HTERT RPE-1 (cell line): Measurements from ENCODE around the gene DYRK1A.
"Not testable (repeated sequence)": the region's sequence is repeated elsewhere in the genome, so short reads cannot be mapped to it uniquely, and the experiment has no call there.

Experiments used
- in situ Hi-C: fragments of 300-500 bp; cut with MboI; formaldehyde crosslinking; loops from 4 replicates; pipeline ENCODE4 v1.14.3; 2020; ENCODE audit warnings: low sequenced_read_pairs

Gene DYRK1A

GRCh38 chr21:37366482-37367316 is at the start of gene DYRK1A:
TSS of gene DYRK1A (plus strand) at chr21:37366773. CDS start at chr21:37420375, 53,602 bp downstream.
- in situ Hi-C loops, result no loop called here

DNA sequence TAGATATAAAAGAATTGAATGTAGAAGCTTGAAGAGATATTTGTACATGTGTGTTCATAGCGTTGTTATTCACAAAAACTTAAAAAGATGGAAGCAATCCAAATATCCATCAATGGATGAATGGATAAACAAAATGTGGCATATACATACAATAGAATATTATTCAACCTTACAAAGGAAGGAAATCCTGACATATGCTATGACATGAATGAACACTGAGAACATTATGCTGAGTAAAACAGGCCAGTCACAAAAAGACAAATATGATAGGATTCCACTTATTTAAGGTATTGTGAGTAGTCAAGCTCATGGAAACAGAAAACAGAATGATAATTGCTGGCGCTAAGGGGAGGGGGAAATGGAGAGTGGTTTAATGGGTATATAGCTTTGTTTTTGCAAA is 47.0 kb upstream of the DYRK1A start:
- in situ Hi-C loops, result no loop called here

- in situ Hi-C loops, result no loop called here
Observed at GRCh38 chr21:37322084-37322483, 44.5 kb upstream of the DYRK1A start.

GRCh38 chr21:37324558-37324957 is 42.0 kb upstream of the DYRK1A start:
- in situ Hi-C loops, result no loop called here

DNA sequence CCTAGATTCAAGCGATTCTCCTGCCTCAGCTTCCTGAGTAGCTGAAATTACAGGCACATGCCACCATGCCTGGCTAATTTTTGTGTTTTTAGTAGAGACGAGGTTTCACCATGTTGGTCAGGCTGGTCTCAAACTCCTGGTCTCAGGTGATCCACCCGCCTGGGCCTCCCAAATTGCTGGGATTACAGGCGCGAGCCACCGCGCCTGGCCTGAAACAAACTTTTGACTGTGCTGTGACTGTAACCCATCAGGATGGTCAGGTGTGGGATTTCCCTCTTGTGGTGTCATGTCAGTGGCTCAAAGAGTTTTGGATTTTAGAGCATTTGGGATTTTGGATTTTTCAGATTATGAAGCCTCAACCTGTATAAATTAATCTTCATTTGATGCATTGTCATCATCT is 38.4 kb upstream of the DYRK1A start:
- in situ Hi-C loops, result not testable (repeated sequence)

- in situ Hi-C loops, result no loop called here
Observed at GRCh38 chr21:37331411-37331810, 35.2 kb upstream of the DYRK1A start.

- in situ Hi-C loops, result no loop called here
Observed at GRCh38 chr21:37335053-37335452, 31.5 kb upstream of the DYRK1A start.

DNA sequence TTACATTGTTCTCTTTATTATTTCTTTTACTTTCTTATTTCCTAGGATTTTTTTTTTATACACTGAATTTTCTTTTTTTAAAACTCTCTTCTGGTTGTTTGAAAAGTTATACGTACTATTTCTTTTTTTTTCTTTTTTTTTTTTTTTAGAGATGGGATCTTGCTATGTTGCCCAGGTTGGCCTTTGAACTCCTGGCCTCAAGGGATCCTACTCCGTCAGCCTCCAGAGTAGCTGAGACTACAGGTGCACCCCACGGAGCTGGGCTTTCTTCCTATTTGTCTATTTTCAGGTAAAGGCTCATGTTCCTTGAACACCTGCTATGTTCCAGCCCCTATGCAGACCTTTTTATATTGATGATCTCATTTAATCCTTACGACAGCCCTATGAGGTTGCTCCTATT is 29.4 kb upstream of the DYRK1A start:
- in situ Hi-C loops, result no loop called here

DNA sequence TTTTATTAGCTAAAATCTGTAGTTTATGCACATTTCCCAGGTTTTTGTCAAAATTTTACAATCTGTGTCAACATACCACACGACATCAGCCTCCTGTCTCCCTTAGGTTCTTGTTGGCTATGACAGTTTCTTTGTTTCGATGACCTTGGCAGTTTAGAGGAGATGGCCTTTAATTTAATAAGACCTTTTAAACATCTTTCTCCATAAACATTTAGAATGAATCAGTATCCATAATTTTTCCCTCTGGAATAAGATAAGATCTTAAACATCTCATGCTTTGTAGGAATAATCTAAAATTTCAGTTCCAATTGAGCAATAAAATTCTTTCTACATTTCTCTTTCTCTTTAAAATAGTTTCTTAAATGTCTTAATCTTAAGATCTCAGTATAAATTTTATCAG is 28.7 kb upstream of the DYRK1A start:
- in situ Hi-C loops, result no loop called here

GRCh38 chr21:37338671-37339551 is 27.7 kb upstream of the DYRK1A start:
- in situ Hi-C loops, result no loop called here

GRCh38 chr21:37339552-37339939 is 27.0 kb upstream of the DYRK1A start:
- in situ Hi-C loops, result no loop called here

DNA sequence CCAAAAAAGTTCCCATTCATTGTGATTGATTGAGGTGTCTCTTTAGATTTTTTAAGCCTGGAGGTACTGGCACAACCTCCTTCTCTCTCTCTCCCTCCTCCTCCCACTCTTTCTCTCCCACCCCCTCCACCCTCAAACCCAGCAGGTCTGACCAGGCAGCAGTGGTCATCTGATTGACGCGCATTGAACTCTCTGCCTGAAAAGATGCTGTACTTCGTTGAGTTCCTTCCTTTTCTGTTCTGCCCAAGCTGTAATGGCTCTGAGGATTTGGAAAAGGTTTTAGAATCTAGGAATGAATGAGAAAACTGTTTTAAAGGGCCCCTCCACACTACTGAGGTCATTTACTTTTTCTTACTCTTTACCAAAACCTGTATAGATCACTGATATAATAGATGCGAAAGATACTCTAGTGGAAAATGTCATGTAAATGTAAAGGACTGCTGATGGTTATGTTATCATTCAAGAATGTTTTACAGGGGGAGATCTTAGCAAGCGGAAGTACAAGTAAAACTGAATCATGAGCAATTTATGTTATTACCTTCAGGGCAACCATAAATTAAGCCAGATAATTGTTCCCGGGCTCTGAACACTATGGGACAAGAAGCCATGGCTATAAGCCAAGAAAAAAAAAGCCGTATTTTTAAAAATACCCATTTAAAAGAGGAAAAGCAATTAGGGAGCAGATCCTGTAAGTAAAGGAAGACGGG is 25.2 kb upstream of the DYRK1A start:
- in situ Hi-C loops, result no loop called here

DNA sequence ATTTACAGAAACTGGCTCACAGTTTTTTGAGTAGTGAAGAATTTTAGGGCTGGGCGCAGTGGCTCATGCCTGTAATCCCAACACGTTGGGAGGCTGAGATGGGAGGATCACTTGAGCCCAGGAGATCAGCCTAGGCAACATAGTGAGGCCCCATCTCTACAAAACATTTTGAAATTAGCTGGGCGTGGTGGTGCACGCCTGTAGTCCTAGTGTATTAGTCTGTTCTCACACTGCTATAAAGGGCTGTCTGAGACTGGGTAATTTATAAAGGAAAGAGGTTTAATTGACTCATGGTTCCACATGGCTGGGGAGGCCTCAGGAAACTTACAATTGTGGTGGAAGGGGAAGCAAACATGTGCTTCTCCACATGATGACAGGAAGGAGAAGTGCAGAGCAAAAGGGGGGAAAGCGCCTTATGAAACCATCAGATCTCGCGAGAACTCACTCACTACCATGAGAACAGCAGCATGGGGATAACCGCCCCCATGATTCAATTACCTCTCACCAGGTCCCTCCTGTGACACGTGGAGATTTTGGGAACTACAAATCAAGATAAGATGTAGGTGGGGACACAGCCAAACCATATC is 24.4 kb upstream of the DYRK1A start:
- in situ Hi-C loops, result no loop called here

- in situ Hi-C loops, result no loop called here
Observed at GRCh38 chr21:37346841-37347430, 19.6 kb upstream of the DYRK1A start.

GRCh38 chr21:37348664-37349063 is 17.9 kb upstream of the DYRK1A start:
- in situ Hi-C loops, result no loop called here

- in situ Hi-C loops, result no loop called here
Observed at GRCh38 chr21:37350472-37350871, 16.1 kb upstream of the DYRK1A start.

GRCh38 chr21:37356706-37357105 is 9.9 kb upstream of the DYRK1A start:
- in situ Hi-C loops, result no loop called here

- in situ Hi-C loops, result no loop called here
Observed at GRCh38 chr21:37357691-37358090, 8.9 kb upstream of the DYRK1A start.

DNA sequence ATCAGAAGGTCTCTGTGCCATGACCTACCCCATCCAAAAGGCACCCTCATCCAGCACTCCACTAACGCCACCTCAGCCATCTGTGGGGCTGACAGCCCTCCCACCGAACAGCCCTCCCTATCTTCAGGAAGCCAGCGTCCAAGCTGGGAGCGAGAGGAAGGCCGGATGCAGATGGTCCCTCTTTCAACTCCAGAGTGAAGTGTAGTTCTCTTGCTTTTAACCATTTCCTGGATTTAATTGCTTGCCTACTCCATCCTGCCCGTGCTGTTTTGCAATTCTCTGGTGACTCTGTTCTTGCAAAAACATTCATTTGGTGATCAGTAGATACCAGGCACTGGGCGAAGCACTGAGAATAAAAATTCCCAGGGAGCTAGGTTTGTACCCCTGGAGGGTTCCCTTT is 8.2 kb upstream of the DYRK1A start:
- in situ Hi-C loops, result no loop called here

DNA sequence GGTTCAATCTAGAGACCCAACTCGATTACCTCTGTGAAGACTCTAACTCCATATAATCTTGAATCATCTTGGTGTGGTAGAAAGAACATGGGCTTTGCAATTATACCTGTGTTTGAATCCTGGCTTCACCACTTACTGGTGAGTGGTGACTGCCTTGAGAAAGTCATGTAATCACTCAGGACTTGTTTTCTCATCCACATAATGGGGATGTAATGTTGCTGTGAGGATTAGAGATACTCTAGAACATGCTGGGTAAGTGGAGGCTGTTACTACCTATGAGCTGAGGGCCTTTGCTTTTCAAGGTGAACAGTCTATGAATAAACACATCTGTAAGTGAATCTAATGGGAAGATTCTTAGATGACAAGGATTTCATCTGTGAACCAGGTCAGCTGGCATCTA is 2.6 kb upstream of the DYRK1A start:
- in situ Hi-C loops, result no loop called here

DNA sequence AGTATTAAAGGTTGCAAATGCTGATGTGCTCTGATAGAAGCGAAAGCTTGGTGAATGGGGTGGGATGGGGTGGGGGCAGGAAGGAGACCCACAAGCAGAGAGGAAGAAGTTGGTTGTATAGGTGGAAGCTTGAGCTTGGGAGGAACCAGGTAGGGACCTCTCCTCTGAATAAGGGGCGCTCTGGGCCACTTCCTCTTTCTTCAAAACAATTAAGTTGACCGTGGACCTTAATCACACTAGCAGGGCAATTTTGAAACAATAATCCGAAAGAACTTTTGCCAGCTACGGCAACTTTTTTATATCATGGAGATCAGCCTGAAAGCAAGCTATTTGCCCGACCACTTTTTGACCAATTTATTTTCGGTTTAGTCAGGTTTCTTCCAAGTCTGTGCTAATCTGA is 1.9 kb upstream of the DYRK1A start:
- in situ Hi-C loops, result no loop called here
